Fibroblast of peridontal ligament (primary cell): Measurements from ENCODE around the gene QRICH1.
A peak's percentile ranks its signal among the peaks of the same experiment; 100 is the strongest.
"Not testable (repeated sequence)": the region's sequence is repeated elsewhere in the genome, so short reads cannot be mapped to it uniquely, and the experiment has no call there.

Experiments
- DNase-seq: peaks from one replicate; pipeline ENCODE4 v3.0.0-alpha.2; 2010; ENCODE audit errors: extremely low read depth

The QRICH1 gene

DNA sequence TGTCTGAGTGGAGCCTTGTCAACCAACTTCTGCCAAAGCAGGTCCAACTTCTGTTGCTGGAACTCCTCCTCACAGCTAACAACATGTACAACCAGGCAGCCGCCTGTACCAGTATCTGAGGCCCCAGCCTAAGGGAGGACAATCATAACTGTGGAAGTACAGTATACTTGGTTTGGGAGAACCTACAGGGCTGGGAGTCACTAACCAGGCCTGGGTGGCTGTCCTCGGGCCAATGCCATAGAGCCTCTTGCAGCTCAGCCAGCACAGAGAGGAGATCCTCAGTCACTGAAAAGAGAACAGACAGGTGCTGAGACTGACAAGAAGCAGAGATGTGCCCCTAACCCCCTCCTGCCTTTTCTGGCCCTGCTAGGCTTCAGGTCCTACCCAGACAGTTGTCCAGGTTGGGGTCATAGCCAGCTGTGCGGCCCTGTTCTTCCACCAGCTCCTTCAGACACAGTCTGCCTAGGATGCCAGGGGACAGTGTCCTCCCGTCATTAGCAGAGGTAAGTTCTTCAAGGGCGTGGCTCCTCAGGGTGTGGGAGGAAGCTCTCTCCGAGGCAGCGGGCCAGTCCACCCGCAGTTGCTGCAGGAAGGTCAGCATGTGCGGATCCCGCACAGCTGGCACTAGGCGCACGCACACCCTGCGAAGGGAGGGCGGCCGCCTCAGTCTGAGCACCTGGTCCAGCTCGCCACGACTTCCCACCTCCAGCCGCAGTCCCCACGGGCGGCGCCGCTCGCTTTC lies 76.5 kb downstream of the QRICH1 start:
- no peak for DNase-seq

DNA sequence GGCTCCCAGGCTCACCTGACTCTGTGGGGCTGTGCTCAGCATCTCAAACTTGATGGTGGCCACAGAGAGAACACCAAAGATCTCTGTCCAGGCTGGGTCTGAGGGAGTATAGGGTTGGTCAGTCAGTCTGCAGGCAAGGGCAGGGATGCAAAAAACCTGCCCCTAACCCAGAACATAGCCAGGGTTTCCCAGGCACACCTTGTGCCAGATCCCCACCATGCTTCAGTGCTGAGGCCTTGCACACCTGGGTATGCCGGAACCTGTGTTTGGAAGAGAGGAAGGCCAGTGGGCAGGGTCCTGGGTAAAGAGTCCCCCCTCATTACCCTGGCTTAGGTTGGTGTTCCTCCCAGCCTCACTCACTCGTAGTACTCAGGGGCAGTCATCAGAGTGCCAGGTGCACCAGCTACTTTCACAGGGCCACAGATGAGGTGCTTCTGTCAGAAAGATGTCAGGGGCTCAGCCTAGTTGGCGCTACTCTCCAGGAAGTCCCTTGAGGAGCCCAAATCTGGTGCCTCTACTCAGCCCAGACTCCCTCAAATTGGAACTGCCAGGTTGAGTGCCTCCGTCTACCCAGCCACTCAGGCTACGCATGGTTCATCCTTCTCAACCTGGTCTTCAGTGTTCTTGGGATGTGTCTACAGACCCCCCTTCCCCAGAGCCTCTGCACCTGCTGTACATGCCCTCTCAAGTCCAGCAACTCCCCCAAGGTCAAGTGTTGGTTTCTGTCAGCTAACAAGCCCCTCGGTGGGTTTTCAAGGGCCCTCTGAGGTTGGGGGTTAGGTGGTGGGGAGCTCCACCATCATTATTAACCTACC lies 77.2 kb downstream of the QRICH1 start:
- DNase-seq: no peak

GRCh38 chr3:49015765-49016164 lies 78.1 kb downstream of the QRICH1 start:
- no peak for DNase-seq

DNA sequence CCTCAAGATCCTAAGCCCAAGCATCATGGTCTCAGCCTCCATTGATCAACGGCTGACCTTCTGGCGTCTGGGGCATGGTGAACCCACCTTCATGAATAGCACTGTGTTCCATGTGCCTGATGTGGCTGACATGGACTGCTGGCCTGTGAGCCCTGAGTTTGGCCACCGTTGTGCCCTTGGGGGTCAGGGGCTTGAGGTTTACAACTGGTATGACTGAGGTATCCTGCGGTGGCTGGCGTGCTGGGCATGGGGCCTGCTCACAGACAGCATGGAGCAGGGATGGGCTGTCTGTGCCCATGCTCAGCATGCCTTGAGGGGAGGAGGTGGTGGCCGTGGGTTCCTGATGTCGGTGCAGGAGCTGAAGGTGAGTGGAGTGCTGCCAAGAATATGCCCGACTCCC lies 78.8 kb downstream of the QRICH1 start:
- no peak for DNase-seq

DNA sequence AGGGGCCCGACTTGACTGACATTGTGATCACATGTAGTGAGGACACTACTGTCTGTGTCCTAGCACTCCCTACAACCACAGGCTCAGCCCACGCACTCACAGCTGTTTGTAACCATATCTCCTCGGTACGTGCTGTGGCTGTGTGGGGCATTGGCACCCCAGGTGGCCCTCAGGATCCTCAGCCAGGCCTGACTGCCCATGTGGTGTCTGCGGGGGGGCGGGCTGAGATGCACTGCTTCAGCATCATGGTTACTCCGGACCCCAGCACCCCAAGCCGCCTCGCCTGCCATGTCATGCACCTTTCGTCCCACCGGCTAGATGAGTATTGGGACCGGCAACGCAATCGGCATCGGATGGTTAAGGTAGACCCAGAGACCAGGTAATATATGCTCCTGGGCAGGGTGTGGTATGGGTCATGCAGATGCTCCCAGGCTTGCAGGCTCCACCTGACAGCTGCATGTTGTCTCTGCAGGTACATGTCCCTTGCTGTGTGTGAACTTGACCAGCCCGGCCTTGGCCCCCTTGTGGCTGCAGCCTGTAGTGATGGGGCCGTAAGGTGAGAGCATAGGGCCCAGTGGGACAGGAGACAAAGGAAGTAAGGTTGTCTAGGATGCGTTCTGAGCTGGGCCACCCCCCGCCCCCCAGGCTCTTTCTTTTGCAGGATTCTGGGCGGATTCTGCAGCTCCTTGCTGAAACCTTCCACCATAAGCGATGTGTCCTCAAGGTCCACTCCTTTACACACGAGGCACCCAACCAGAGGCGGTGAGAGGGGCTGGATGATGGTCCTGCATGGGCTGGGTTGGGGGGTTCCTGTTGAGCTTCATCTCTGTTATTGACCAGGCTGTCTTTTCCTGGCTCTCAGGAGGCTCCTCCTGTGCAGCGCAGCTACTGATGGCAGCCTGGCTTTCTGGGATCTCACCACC lies 79.9 kb downstream of the QRICH1 start:
- DNase-seq: no peak

- no peak for DNase-seq
Measured at GRCh38 chr3:49013113-49013737, 80.6 kb downstream of the QRICH1 start.

GRCh38 chr3:49012441-49013017 lies 81.3 kb downstream of the QRICH1 start:
- no peak for DNase-seq

- no peak for DNase-seq
Measured at GRCh38 chr3:49009396-49009795, 84.5 kb downstream of the QRICH1 start.

DNA sequence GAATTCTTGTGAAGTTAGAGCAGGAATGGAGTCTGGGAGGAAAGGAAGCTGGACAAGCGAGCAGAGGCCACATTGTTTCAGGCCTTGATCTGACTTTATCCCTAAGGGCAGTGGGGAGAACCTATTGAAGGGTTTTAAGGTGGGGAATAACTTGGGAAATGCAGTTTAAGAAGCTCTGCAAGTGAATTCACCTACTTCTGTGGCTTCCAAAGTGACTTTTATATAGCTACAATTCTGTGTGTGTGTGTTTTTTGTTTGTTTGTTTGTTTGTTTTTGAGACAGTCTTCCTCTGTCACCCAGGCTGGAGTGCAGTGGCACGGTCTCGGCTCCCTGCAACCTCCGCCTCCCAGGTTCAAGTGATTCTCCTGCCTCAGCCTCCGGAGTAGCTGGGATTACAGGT lies 85.2 kb downstream of the QRICH1 start:
- not testable (repeated sequence) for DNase-seq

- DNase-seq: peak; percentile 85
Measured at GRCh38 chr3:49007771-49008528, 85.9 kb downstream of the QRICH1 start.

DNA sequence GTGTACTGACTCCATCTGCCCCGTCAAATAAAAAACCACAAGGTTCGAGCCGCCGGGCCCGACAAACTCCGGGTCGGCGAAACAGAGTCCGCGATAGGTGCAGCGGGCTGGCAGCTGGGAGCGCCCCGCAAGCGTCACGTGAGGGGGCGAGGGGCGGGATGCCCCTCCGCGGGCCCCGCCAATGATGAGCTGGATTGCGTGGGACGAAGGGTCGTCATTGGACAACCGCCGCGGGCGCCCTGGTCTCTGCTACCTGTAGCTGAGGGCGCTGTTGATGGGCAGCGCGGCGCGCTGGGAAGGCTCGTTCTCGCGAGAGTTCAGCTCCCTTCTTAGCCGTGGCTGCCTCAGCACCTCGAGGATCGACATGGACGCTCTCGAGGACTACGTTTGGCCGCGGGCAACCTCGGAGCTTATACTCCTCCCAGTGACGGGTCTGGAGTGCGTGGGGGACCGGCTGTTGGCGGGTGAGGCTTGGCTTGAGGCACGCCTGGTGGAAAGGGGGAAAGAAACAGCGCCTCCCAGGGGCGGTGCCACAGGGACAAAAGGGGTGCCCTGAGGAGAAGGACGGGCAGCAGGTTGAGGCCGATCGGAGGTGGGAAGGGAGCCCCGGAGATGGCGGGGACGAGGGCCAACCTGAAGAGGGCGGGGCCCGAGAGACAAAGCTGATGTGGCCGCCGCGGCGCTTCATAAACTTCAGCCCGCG lies 86.7 kb downstream of the QRICH1 start, which contains the start of gene WDR6:
Gene WDR6, plus strand, starts transcription at position 324 of the 703 bp plus-strand sequence. Its CDS starts 41 bp downstream, at position 365.
- DNase-seq: peak; percentile 97

GRCh38 chr3:49006408-49007067 lies 87.3 kb downstream of the QRICH1 start:
- DNase-seq: peak; percentile 77

DNA sequence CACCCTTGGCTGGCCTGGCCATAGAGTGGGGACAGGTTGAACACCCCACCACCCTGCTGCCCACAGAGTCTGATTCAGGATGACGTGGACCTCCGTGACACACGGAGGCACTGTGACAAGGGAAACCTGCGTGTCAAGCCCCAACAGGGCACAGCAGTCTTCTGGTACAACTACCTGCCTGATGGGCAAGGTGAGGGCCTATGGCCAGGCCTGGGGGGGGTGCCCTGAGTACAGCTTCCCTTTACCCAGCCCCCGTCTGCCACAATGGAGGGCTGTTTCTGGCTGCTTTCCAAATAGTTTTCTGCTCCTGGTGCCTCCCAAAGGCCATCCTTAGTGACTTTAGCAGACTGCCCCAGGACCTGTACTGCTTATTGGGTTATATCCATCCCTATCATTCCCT lies 87.9 kb downstream of the QRICH1 start:
- DNase-seq: no peak

DNA sequence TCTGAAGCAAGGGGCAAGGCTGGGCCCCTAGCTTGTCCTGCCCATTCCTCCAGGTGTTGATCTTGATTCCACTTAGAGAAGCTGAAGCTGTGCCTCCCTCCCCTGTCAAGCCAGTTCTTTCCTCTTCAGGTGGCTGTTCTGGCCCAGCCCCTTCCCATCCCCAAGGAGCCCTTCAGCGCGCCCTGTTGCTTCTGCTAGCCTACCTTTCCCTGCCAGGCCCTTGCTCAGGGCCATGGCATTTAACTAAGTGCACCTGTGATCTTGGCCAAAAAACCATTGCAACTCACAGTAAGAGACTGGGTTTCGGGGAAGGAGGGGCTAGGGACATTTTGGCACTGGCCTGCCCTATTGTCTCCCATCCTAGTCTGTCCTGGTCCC lies 88.6 kb downstream of the QRICH1 start:
- DNase-seq: no peak

GRCh38 chr3:49004352-49005302 lies 89.2 kb downstream of the QRICH1 start:
- DNase-seq: no peak

DNA sequence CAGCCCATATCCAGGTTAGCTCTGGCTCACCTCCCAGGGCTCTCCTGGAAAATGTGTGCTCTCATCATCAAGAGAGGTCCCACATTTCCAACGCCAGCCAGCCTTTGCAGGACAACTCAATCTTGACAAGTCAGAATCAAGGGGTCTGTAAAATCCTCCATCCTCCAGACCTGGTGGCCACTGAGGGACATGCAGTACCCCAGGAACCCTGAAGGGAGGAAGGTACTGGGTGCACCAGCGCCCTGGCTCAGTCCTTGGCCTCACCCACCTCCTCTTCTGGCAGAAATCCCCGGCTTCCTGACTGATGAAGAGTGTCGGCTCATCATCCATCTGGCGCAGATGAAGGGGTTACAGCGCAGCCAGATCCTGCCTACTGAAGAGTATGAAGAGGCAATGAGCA lies 92.7 kb downstream of the QRICH1 start:
- DNase-seq: no peak

DNA sequence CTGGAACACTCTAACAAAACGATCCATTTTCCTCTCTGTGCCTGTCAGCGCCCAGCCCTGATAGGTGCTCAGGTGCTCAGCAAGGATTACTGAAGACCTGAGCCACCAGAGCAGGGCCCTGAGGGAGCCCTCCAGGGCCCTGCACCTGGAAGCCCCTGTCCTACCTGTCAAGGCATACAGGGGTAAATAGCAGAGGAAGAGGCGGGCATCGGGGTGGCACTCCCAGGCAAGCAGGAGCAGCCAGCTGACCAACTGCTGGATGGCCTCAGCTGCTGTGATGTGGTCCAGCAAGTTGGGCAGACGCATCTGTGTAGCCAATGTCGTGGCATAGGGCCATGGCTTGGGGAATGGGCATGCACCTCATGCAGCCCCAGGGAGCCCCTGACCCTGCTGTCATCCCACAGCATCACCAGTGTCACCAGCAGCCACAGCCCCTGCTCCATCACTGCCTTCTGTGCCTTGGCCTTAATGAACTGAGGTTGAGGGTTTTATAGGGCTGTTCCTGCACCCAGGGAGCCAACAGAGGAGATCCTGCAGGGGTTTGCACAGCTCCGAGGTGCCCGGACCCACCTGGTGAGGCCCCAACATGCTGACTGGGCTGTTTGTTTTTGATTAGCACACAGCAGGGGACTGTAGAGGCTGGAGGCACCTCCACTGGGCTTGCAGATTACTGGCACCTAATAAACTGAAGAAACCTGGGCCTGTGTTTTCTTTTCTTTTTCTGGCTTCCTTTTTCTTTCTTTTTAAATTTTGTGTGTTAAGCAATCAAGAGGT lies 94.6 kb downstream of the QRICH1 start:
- DNase-seq: no peak
